Lung (tissue), 12 donors: ENCODE data around the gene IFT122. TPM values are rescaled to one million over a fixed set of nuclear protein-coding genes. Genes with fewer than 3 reads are reported as not detected.

Source experiments
- ATAC-seq: fragments of 200-7000 bp; cut with Tn5 transposase; one replicate; pipeline ENCODE4 v1.9.1; 2020; ENCODE audit warnings: moderate number of reproducible peaks; ENCODE audit not compliant: insufficient read depth, low FRiP score
- DNase-seq, 3 donors: peaks; one replicate each; pipeline ENCODE4 v3.0.0-alpha.2; 2013 to 2017
- H3K27ac ChIP-seq, 2 donors: one replicate each; pipeline ENCODE4 v1.5.1; 2013; ENCODE audit warnings: mild to moderate bottlenecking in 2 of 2, moderate library complexity in 2 of 2, control low read depth in 1 of 2, inconsistent platforms in 1 of 2, low read depth in 1 of 2, low read length in 1 of 2
- H3K27me3 ChIP-seq, 3 donors: one replicate each; pipeline ENCODE4 v1.5.1; 2013; ENCODE audit warnings: low read length in 2 of 3; ENCODE audit not compliant: control insufficient read depth in 3 of 3, insufficient read depth in 3 of 3
- H3K36me3 ChIP-seq, 4 donors: one replicate each; pipeline ENCODE4 v1.5.1; 2013; ENCODE audit warnings: low read length in 4 of 4, mild to moderate bottlenecking in 1 of 4, moderate library complexity in 1 of 4; ENCODE audit not compliant: control insufficient read depth in 4 of 4, insufficient read depth in 4 of 4
- H3K4me1 ChIP-seq, 5 donors: one replicate each; pipeline ENCODE4 v1.5.1; 2013; ENCODE audit warnings: low read length in 5 of 5, mild to moderate bottlenecking in 2 of 5, moderate library complexity in 1 of 5; ENCODE audit not compliant: control insufficient read depth in 5 of 5, insufficient read depth in 5 of 5
- H3K4me3 ChIP-seq: one replicate; pipeline ENCODE4 v1.5.1; 2013; ENCODE audit warnings: mild to moderate bottlenecking, control low read depth, moderate library complexity
- H3K9ac ChIP-seq, 2 donors: one replicate each; pipeline ENCODE4 v1.5.1; 2013; ENCODE audit warnings: low read length in 2 of 2, control low read depth in 1 of 2; ENCODE audit not compliant: insufficient read depth in 1 of 2
- H3K9me3 ChIP-seq, 4 donors: one replicate each; pipeline ENCODE4 v1.5.1; 2013; ENCODE audit warnings: low read length in 3 of 4, mild to moderate bottlenecking in 1 of 4, moderate library complexity in 1 of 4; ENCODE audit not compliant: control insufficient read depth in 4 of 4, insufficient read depth in 3 of 4
- WGBS, 2 donors: extraction: QIAGEN DNeasy Blood & Tissue Kit; methylation state at CpG; one replicate each; pipeline ENCODE4 v1.1.7; 2013; 5-methylcytosine and 5-hydroxymethylcytosine counted together
- polyA plus RNA-seq, 2 donors: library from polyadenylated mRNA; stranded (reverse); fragments of 200-250 nt; gene quantifications; one replicate each; pipeline ENCODE4 v1.2.1, GENCODE V29; 2013
- total RNA-seq, 2 donors: library from RNA; depleted of rRNA in 1 of 2; stranded (reverse); fragments of >200 nt in 1 of 2; gene quantifications; one replicate each; pipeline ENCODE4 v1.2.1, GENCODE V29; 2014 to 2021
- TF ChIP-seq, protein P1 (sequence below): IDR thresholded peaks from 2 replicates; pipeline ENCODE4 v1.5.1; 2012; ENCODE audit warnings: mild to moderate bottlenecking; ENCODE audit errors: control extremely low read depth, extremely low read depth
- donor health status: control.
- donor health status: control.
- donor health status: Bipolar disorder and iron deficiency.
- donor health status: healthy.
- donor health status: DM: yes; HTN: yes; CAD: no.

IFT122 gene
- total and polyA plus RNA-seq, 4 donors: 11.0 to 65.7 (median 31.7) TPM

DNA sequence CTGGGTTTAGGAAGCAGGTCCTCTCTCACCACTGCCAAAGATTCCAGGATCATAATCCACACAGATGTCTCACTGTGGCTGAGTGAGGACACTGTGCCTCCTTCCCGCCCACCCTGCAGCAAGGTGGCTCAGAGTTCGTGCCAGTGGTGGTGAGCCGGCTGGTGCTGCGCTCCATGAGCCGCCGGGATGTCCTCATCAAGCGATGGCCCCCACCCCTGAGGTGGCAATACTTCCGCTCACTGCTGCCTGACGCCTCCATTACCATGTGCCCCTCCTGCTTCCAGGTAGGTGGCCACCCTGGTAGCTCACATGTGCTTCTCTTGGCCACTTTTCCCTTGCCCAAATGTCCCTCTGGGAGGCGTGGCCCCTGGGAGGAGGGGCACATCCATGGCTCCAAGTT is 79.4 kb downstream of the IFT122 start:
- no peak for DNase-seq
- Histone ChIP-seq H3K4me1 (no peaks in the 10 kb centered on the region), H3K9me3 (no peaks in the 10 kb centered on the region), H3K27me3 (no peaks in the 10 kb centered on the region), H3K36me3 (peaks cover 0 to 31% (median 12%) of the 10 kb centered on the region in 4 donors), H3K9ac (no peak overlapping the region), H3K4me3 (no peak overlapping the region), H3K27ac (no peak overlapping the region)
- WGBS, 2 donors: 92 to 97% methylated on average over 10 of the region's 10 CpGs
- ATAC-seq: no peak
- TF ChIP-seq, protein P1, sequence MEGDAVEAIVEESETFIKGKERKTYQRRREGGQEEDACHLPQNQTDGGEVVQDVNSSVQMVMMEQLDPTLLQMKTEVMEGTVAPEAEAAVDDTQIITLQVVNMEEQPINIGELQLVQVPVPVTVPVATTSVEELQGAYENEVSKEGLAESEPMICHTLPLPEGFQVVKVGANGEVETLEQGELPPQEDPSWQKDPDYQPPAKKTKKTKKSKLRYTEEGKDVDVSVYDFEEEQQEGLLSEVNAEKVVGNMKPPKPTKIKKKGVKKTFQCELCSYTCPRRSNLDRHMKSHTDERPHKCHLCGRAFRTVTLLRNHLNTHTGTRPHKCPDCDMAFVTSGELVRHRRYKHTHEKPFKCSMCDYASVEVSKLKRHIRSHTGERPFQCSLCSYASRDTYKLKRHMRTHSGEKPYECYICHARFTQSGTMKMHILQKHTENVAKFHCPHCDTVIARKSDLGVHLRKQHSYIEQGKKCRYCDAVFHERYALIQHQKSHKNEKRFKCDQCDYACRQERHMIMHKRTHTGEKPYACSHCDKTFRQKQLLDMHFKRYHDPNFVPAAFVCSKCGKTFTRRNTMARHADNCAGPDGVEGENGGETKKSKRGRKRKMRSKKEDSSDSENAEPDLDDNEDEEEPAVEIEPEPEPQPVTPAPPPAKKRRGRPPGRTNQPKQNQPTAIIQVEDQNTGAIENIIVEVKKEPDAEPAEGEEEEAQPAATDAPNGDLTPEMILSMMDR: no peak

DNA sequence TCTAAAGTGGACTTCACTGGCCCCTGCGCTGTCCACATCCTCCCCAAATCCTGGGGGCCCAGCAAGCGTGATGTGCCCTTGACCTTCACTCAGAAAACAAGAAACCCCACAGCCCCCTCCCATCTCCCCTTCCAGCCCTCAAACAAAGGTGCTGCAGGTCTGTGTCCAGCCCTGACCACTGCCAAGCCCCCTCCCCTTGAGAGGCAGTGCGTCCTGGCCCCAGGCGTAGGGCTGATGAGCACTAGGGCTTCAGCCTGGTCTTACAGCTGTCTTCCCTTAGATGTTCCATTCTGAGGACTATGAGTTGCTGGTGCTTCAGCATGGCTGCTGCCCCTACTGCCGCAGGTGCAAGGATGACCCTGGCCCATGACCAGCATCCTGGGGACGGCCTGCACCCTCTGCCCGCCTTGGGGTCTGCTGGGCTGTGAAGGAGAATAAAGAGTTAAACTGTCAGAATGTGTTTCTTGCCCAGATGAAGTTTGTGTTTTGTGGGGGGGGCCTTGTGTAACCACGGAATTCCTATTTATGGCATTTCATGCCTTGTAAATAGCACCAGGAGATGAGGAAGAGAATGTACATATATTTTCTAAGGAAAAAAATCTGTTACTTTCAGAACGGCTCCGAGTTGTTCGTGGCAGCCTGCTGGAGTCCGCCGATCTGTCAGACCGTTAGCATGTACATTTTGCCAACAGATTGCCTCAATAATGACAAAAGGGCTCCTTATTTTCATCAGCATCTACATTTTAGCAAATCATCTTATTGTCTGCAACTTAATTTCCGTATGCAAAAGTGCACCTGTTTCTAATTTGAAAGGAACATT is 80.1 kb downstream of the IFT122 start:
- H3K36me3 ChIP-seq: peaks cover 0 to 27% (median 11%) of the 10 kb centered on the region in 4 donors
- no peak for ATAC-seq

DNA sequence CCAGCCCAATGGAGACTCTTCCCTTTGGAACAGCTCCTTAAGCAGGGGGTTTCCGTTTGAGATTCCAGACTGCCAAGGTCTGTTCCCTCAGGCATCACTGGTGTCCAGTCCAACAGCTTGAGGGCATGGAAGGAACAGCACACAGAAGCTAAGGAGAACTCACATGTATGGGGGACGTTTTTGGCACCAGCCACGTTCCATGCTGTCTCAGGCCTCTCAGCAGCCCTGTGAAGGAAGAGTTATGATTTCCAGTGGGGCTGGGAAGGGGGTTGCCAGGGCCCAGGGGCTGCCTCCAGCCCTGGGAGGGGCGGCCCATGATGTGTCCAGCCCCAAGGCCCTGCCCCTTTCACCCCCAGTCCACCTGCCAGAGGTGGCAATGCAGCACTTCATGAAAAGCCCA is 80.9 kb downstream of the IFT122 start:
- H3K36me3 ChIP-seq: peaks cover 0 to 25% (median 10%) of the 10 kb centered on the region in 4 donors
- no peaks in the 10 kb centered on the region for H3K27me3 ChIP-seq
- TF ChIP-seq, protein P1: no peak
- ATAC-seq: no peak
- no peak overlapping the region for H3K9ac ChIP-seq
- no peaks in the 10 kb centered on the region for H3K9me3 ChIP-seq
- no peak overlapping the region for H3K4me3 ChIP-seq
- DNase-seq: no peak
- H3K27ac ChIP-seq: no peak overlapping the region
- 83 to 97% methylated on average over 4 of the region's 4 CpGs for WGBS, 2 donors
- H3K4me1 ChIP-seq: no peaks in the 10 kb centered on the region

More for the DNA sequence above, 80.1 kb downstream of the IFT122 start:
- WGBS, 2 donors: 95 to 96% methylated on average over 15 of the region's 15 CpGs
- Histone ChIP-seq H3K27me3 (no peaks in the 10 kb centered on the region), H3K4me3 (no peak overlapping the region), H3K9ac (no peak overlapping the region), H3K27ac (no peak overlapping the region), H3K9me3 (no peaks in the 10 kb centered on the region), H3K4me1 (no peaks in the 10 kb centered on the region)
- TF ChIP-seq, protein P1: no peak
- DNase-seq: no peak
